HepG2 (cell line): ENCODE results near the gene RPS19. TPM values are rescaled to one million over a fixed set of nuclear protein-coding genes. Genes with fewer than 3 reads are reported as not detected.

Experiments used
- AGO2 ChIP-seq: fragments of 200-400 bp; formaldehyde crosslinking; optimal IDR thresholded peaks from 2 replicates; pipeline ENCODE3; 2017; ENCODE audit warnings: mild to moderate bottlenecking, low read depth, low read length, moderate library complexity
- CHD4 ChIP-seq: fragments of 200-600 bp; sonication (generic); IDR thresholded peaks from 2 replicates; pipeline ENCODE4 v1.7.0; 2017; ENCODE audit warnings: mild to moderate bottlenecking, low read length, borderline replicate concordance
- DMAP1 ChIP-seq: IDR thresholded peaks from 2 replicates; pipeline ENCODE4 v1.6.1; 2016
- HNF4A ChIP-seq: sonication (generic); formaldehyde crosslinking; IDR thresholded peaks from 2 replicates; pipeline ENCODE4 v1.4.0; 2020; ENCODE audit warnings: missing genetic modification reagents
- IKZF1 ChIP-seq: fragments of 450-650 bp; IDR thresholded peaks from 2 replicates; pipeline ENCODE4 v1.7.1; 2016
- ISL2 ChIP-seq: sonication (generic); formaldehyde crosslinking; IDR thresholded peaks from 2 replicates; pipeline ENCODE4 v1.5.0; 2020; ENCODE audit warnings: missing genetic modification reagents
- MYC ChIP-seq: sonication (generic); formaldehyde crosslinking; IDR thresholded peaks from 2 replicates; pipeline ENCODE4 v1.9.0; 2021; ENCODE audit warnings: missing genetic modification reagents, borderline replicate concordance
- MYPOP ChIP-seq: sonication (generic); formaldehyde crosslinking; IDR thresholded peaks from 2 replicates; pipeline ENCODE4 v1.8.1; 2023; ENCODE audit warnings: mild to moderate bottlenecking, moderate library complexity, missing genetic modification reagents
- NFAT5 ChIP-seq: sonication (generic); formaldehyde crosslinking; IDR thresholded peaks from 2 replicates; pipeline ENCODE4 v1.4.0; 2020; ENCODE audit warnings: missing genetic modification reagents
- NR1H2 ChIP-seq: sonication (generic); formaldehyde crosslinking; IDR thresholded peaks from 2 replicates; pipeline ENCODE4 v1.8.1; 2022; ENCODE audit warnings: low read depth, missing genetic modification reagents, borderline replicate concordance
- RCOR2 ChIP-seq: IDR thresholded peaks from 2 replicates; pipeline ENCODE4 v1.6.1; 2016; ENCODE audit warnings: missing biosample characterization, missing genetic modification reagents
- RFXAP ChIP-seq: sonication (generic); formaldehyde crosslinking; IDR thresholded peaks from 2 replicates; pipeline ENCODE4 v1.4.0; 2020; ENCODE audit warnings: missing genetic modification reagents, borderline replicate concordance
- SKI ChIP-seq: fragments of 450-650 bp; IDR thresholded peaks from one replicate; pipeline ENCODE4 v1.6.1; 2018; ENCODE audit warnings: mild to moderate bottlenecking; ENCODE audit not compliant: partially characterized antibody
- ZFY ChIP-seq: sonication (generic); formaldehyde crosslinking; IDR thresholded peaks from 2 replicates; pipeline ENCODE4 v1.4.0; 2020; ENCODE audit warnings: missing genetic modification reagents
- ZIK1 ChIP-seq: sonication (generic); formaldehyde crosslinking; IDR thresholded peaks from 2 replicates; pipeline ENCODE4 v1.5.0; 2020; ENCODE audit warnings: mild to moderate bottlenecking, low read depth, missing genetic modification reagents, borderline replicate concordance
- ZMYM2 ChIP-seq: sonication (generic); formaldehyde crosslinking; IDR thresholded peaks from 2 replicates; pipeline ENCODE4 v1.8.0; 2022; ENCODE audit warnings: mild to moderate bottlenecking, missing genetic modification reagents
- ZNF414 ChIP-seq: sonication (generic); formaldehyde crosslinking; IDR thresholded peaks from 2 replicates; pipeline ENCODE4 v1.5.0; 2020; ENCODE audit warnings: missing genetic modification reagents
- ZNF503 ChIP-seq: sonication (generic); formaldehyde crosslinking; IDR thresholded peaks from 2 replicates; pipeline ENCODE4 v1.4.0; 2020; ENCODE audit warnings: missing genetic modification reagents
- ZNF543 ChIP-seq: sonication (generic); formaldehyde crosslinking; IDR thresholded peaks from 2 replicates; pipeline ENCODE4 v1.4.0; 2020; ENCODE audit warnings: mild to moderate bottlenecking, missing genetic modification reagents
- ZNF713 ChIP-seq: sonication (generic); formaldehyde crosslinking; IDR thresholded peaks from 2 replicates; pipeline ENCODE4 v1.4.0; 2020; ENCODE audit warnings: mild to moderate bottlenecking, missing genetic modification reagents
- ZSCAN21 ChIP-seq: sonication (generic); formaldehyde crosslinking; IDR thresholded peaks from 2 replicates; pipeline ENCODE4 v1.8.0; 2022; ENCODE audit warnings: mild to moderate bottlenecking, missing genetic modification reagents, moderate library complexity, borderline replicate concordance
- polyA plus RNA-seq, 8 experiments: library from polyadenylated mRNA; depleted of rRNA in 3 of 8; stranded (reverse) in 7 of 8; unstranded in 1 of 8; fragments of >200 nt; fragmentation: Illumina TruSeq in 4 of 8; extraction: Trizol in 4 of 8; gene quantifications; 2 replicates each; pipeline versions ENCODE4 v1.2.1 to v1.2.3, GENCODE V29; 2011 to 2016; ENCODE audit warnings: low read depth in 4 of 8, missing spikeins in 1 of 8, mixed read lengths in 1 of 8; ENCODE audit not compliant: insufficient read depth in 1 of 8
- total RNA-seq, 5 experiments: library from RNA; depleted of rRNA; stranded (reverse); fragments of >200 nt; fragmentation: Illumina TruSeq; extraction: Trizol; gene quantifications; 2 replicates each; pipeline ENCODE4 v1.2.3, GENCODE V29; 2016; ENCODE audit warnings: low read depth in 1 of 5

Gene RPS19
- total and polyA plus RNA-seq, 2 of the 13 experiments (the other 11 are each of a cell fraction or from before 2014, with no cell fraction given), result 1,983 to 4,758 TPM

GRCh38 chr19:41883821-41884733 is 24.0 kb downstream of the RPS19 start (continued):
- peak; percentile 81; the same call in 1 of the 2 replicates for TF ChIP-seq NFAT5 (CRISPR knock-in tag)
- TF ChIP-seq ZMYM2, result peak; percentile 93
- TF ChIP-seq ZNF543, result 0 out of 2 replicates have a peak, but pooled peaks have one; percentile 40
- no peak for TF ChIP-seq RFXAP (CRISPR knock-in tag)
- TF ChIP-seq MYC, result peak; percentile 57; the same call in 1 of the 2 replicates
- TF ChIP-seq ZNF414 (CRISPR knock-in tag), result peak; percentile 71
- peak; percentile 85 for TF ChIP-seq DMAP1
- TF ChIP-seq AGO2, result peak; percentile 79
- peak; percentile 100; the same call in 1 of the 2 replicates for TF ChIP-seq CHD4
- TF ChIP-seq ISL2 (CRISPR knock-in tag), result peak; percentile 92
- TF ChIP-seq ZFY (CRISPR knock-in tag), result peak; percentile 78
- peak; percentile 72; the same call in 1 of the 2 replicates for TF ChIP-seq RCOR2 (CRISPR knock-in tag)
- no peak for TF ChIP-seq IKZF1
- peak; percentile 87 for TF ChIP-seq ZNF503
- peak; percentile 66 for TF ChIP-seq SKI
- 0 out of 2 replicates have a peak, but pooled peaks have one; percentile 84 for TF ChIP-seq ZSCAN21 (CRISPR knock-in tag)
- TF ChIP-seq MYPOP (CRISPR knock-in tag), result peak; percentile 98
- TF ChIP-seq ZIK1 (CRISPR knock-in tag), result no peak; the same call in 1 of the 2 replicates
- peak; percentile 69 for TF ChIP-seq HNF4A (CRISPR knock-in tag)
- peak; percentile 76; the same call in 1 of the 2 replicates for TF ChIP-seq ZNF713 (CRISPR knock-in tag)
- TF ChIP-seq NR1H2 (CRISPR knock-in tag), result 0 out of 2 replicates have a peak, but pooled peaks have one; percentile 58
